ENCODE measurements around the gene TRIM68. TPM values are rescaled to one million over a fixed set of nuclear protein-coding genes. Genes with fewer than 3 reads are reported as not detected.
A peak's percentile ranks its signal among the peaks of the same experiment; 100 is the strongest.

TRIM68 gene
- total RNA-seq (ENCODE audit: low replicate concordance): 10.5 and 19.5 TPM in 2 replicates

- H3K4me1 Mint-ChIP-seq: peaks cover 14% of the 10 kb centered on the region
These were observed at the start of gene TRIM68 for GRCh38 chr11:4607781-4608666. TRIM68 (minus strand) TSS chr11:4608231; CDS start chr11:4605504, 2,727 bp downstream.

GRCh38 chr11:4654635-4655369 lies 46.8 kb upstream of the TRIM68 start:
- no peaks in the 10 kb centered on the region for H3K9me3 Mint-ChIP-seq
- no peak overlapping the region for H3K9ac ChIP-seq
- no peak overlapping the region for H3K4me3 Mint-ChIP-seq
- no peaks in the 10 kb centered on the region for H4K20me1 ChIP-seq (ENCODE audit: low read depth)
- no peak overlapping the region for H3K27ac Mint-ChIP-seq
- no peaks in the 10 kb centered on the region for H3K36me3 ChIP-seq
- H3K4me2 ChIP-seq: no peak overlapping the region
- H2AFZ ChIP-seq (replicated peaks): no peak overlapping the region
- H3K9me3 ChIP-seq (ENCODE audit: low read depth): no peaks in the 10 kb centered on the region
- H3K27me3 ChIP-seq: no peaks in the 10 kb centered on the region
- no peaks in the 10 kb centered on the region for H3F3A ChIP-seq (ENCODE audit: low read depth)
- no peaks in the 10 kb centered on the region for H3K4me1 ChIP-seq
- TF ChIP-seq EZH2 (IDR thresholded peaks at IDR 0.05) (no peak), EZH2phosphoT487 (IDR thresholded peaks at IDR 0.05) (no peak), CTCF (IDR thresholded peaks at IDR 0.05) (no peak)
- no peaks in the 10 kb centered on the region for H3K4me1 Mint-ChIP-seq
- H3K36me3 Mint-ChIP-seq: no peaks in the 10 kb centered on the region
- DNase-seq (ENCODE audit: low spot score): no peak
- H3K79me2 ChIP-seq (ENCODE audit: low read depth): no peaks in the 10 kb centered on the region
- no peak overlapping the region for H3K4me3 ChIP-seq
- no peak overlapping the region for H3K27ac ChIP-seq
- no peaks in the 10 kb centered on the region for H3K27me3 Mint-ChIP-seq (ENCODE audit: insufficient read depth, low read depth)

More at GRCh38 chr11:4607781-4608666, at the start of gene TRIM68:
- peak within 1 kb of the TSS; percentile 93 for H3K4me3 Mint-ChIP-seq
- H3K4me3 ChIP-seq: peak within 1 kb of the TSS; percentile 64
- H4K20me1 ChIP-seq (ENCODE audit: low read depth): no peaks in the 10 kb centered on the region
- TF ChIP-seq CTCF (IDR thresholded peaks at IDR 0.05) (peak; percentile 18), EZH2 (IDR thresholded peaks at IDR 0.05) (no peak)
- H2AFZ ChIP-seq (replicated peaks): peak within 1 kb of the TSS; percentile 91
- H3K27ac ChIP-seq: peak within 1 kb of the TSS; percentile 83
- H3K9me3 Mint-ChIP-seq: no peaks in the 10 kb centered on the region
- H3K9me3 ChIP-seq (ENCODE audit: low read depth): no peaks in the 10 kb centered on the region
- no peaks in the 10 kb centered on the region for H3K36me3 ChIP-seq
- peaks cover 4% of the 10 kb centered on the region for H3K4me1 ChIP-seq
- H3K4me2 ChIP-seq: peak within 1 kb of the TSS; percentile 82
- H3K9ac ChIP-seq: no peak within 1 kb of the TSS
- DNase-seq (ENCODE audit: low spot score): peak; percentile 95
- peaks cover 13% of the 10 kb centered on the region for H3F3A ChIP-seq (ENCODE audit: low read depth)
- no peaks in the 10 kb centered on the region for H3K27me3 ChIP-seq
- H3K36me3 Mint-ChIP-seq: peaks cover 5% of the 10 kb centered on the region
- H3K79me2 ChIP-seq (ENCODE audit: low read depth): no peaks in the 10 kb centered on the region
- no peaks in the 10 kb centered on the region for H3K27me3 Mint-ChIP-seq (ENCODE audit: insufficient read depth, low read depth)
- H3K27ac Mint-ChIP-seq: peak within 1 kb of the TSS; percentile 93

GRCh38 chr11:4647766-4648165 lies 39.7 kb upstream of the TRIM68 start:
- Mint-ChIP-seq H3K9me3 (no peaks in the 10 kb centered on the region), H3K27me3 (ENCODE audit: insufficient read depth, low read depth) (peaks cover 2% of the 10 kb centered on the region), H3K4me1 (no peaks in the 10 kb centered on the region), H3K36me3 (no peaks in the 10 kb centered on the region), H3K4me3 (no peak overlapping the region), H3K27ac (no peak overlapping the region)
- H3K4me1 ChIP-seq: no peaks in the 10 kb centered on the region
- TF ChIP-seq EZH2 (IDR thresholded peaks at IDR 0.05) (no peak), EZH2phosphoT487 (IDR thresholded peaks at IDR 0.05) (no peak), CTCF (IDR thresholded peaks at IDR 0.05) (no peak)
- no peaks in the 10 kb centered on the region for H3K27me3 ChIP-seq
- no peak overlapping the region for H3K9ac ChIP-seq
- no peaks in the 10 kb centered on the region for H3K79me2 ChIP-seq (ENCODE audit: low read depth)
- no peaks in the 10 kb centered on the region for H3K36me3 ChIP-seq
- no peaks in the 10 kb centered on the region for H3K9me3 ChIP-seq (ENCODE audit: low read depth)
- no peak for DNase-seq (ENCODE audit: low spot score)
- H3K27ac ChIP-seq: no peak overlapping the region
- H3K4me3 ChIP-seq: no peak overlapping the region
- no peaks in the 10 kb centered on the region for H3F3A ChIP-seq (ENCODE audit: low read depth)
- no peaks in the 10 kb centered on the region for H4K20me1 ChIP-seq (ENCODE audit: low read depth)
- H3K4me2 ChIP-seq: no peak overlapping the region
- no peak overlapping the region for H2AFZ ChIP-seq (replicated peaks)

Data from neural progenitor cell (in vitro differentiated cells).